C4-2B (cell line): ENCODE results near the gene BCR.

Source experiments
- ZFX ChIP-seq: fragments of 450-650 bp; IDR thresholded peaks from 2 replicates; pipeline ENCODE4 v1.6.1; 2017
- TF ChIP-seq, protein P1 (sequence below): fragments of 450-650 bp; conservative IDR thresholded peaks from 2 replicates; pipeline ENCODE4 v1.5.1; 2017; ENCODE audit warnings: mild to moderate bottlenecking

DNA sequence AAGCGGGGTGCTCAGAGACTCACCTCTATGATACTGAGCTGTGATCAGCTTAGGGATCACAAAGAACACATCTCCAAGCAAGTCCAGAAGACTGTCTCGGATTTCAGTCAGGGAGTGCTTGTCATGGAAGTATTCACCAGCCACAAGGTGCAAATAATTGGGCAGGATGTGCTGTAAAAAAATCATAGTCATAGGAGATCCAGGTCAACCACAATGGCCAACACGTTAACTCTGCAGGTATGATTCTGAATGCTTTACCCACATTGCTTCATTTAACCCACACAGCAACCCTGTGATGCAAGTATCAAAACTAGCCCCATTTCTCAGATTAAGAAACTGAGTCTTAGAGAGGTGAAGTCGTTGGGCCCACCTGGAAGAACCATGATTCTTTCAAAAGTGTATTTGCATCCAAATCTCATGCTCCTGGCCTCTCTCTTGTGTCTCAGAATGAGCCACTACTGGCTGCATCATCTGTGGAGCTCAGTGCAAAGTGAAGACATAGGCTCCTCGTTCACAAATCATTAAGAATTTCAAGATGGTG lies 179.3 kb downstream of the BCR start:
- TF ChIP-seq, protein P1, sequence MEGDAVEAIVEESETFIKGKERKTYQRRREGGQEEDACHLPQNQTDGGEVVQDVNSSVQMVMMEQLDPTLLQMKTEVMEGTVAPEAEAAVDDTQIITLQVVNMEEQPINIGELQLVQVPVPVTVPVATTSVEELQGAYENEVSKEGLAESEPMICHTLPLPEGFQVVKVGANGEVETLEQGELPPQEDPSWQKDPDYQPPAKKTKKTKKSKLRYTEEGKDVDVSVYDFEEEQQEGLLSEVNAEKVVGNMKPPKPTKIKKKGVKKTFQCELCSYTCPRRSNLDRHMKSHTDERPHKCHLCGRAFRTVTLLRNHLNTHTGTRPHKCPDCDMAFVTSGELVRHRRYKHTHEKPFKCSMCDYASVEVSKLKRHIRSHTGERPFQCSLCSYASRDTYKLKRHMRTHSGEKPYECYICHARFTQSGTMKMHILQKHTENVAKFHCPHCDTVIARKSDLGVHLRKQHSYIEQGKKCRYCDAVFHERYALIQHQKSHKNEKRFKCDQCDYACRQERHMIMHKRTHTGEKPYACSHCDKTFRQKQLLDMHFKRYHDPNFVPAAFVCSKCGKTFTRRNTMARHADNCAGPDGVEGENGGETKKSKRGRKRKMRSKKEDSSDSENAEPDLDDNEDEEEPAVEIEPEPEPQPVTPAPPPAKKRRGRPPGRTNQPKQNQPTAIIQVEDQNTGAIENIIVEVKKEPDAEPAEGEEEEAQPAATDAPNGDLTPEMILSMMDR: no peak
- TF ChIP-seq ZFX: no peak
